GM19467 (cell line): ENCODE results near the gene SH2D6.
"Not testable (repeated sequence)": the region's sequence is repeated elsewhere in the genome, so short reads cannot be mapped to it uniquely, and the experiment has no call there.

ENCODE experiments used
- ATAC-seq: cut with Tn5 transposase; IDR thresholded peaks from one replicate; pipeline ENCODE4 v1.9.1; 2021; ENCODE audit warnings: mild to moderate bottlenecking, moderate library complexity; ENCODE audit not compliant: unreplicated experiment

SH2D6 gene

DNA sequence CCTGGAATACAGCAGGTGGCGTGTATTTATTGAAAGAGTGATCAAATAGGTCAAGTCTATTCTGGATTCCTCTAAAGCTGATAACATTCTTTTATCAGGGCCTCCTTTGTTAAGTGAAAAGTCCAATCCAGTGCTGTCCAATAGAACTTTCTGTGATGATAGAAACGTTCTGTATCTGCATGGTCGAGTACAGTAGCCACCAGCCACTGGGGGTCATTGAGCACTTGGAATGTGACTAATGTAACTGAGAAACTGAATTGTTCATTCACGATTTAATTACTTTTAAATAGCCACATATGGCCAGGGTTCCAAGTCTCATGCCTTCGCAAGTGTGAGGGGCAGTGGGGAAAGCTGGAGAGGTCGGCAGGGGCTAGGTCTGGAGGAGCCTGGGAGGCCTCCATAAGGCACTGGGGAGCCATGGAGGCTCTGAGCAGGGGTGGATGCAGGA, 20.5 kb downstream of the SH2D6 start:
- no peak for ATAC-seq

GRCh38 chr2:85439569-85439968, 21.1 kb downstream of the SH2D6 start:
- ATAC-seq = not testable (repeated sequence)

DNA sequence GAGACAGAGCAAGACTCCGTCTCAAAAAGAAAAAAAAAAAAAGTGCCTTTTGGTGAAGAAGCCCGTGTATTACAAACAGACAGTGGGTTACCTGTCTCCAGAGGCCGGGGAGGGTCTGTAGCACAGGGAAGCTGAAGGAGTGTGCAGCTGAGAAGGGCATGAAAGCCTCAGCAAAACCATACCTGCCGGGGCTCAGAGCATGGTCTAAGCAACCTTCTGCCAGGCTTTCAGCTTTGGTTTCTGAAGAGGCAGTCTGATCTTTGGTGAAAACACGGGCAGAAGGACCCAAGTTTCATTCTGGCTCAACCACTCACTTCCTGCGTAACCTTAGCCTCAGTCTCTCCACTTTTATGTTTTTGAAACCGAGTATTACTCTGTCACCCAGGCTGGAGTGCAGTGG, 21.5 kb downstream of the SH2D6 start:
- no peak for ATAC-seq

GRCh38 chr2:85440729-85441128, 22.2 kb downstream of the SH2D6 start:
- ATAC-seq = no peak

DNA sequence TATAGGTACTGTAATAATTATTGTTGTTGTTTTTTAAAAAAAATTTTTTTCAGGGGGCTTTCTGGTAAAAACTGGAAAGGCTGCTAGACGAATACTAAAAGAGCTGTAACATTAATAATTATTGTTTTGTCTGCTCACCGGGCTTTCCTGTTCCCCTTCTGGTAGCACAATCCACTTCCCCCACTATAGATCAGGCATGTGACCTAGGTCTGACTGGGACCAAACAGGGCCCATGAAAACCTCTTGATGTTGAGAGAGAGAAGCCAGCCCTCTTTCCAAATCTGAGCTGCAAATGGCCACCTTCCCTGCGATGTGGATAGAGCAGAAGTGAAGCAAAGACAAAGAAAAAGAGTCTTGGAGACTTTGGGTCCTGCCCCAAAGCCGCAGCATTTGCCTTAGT, 23.4 kb downstream of the SH2D6 start:
- ATAC-seq = no peak

GRCh38 chr2:85444629-85445172, 26.2 kb downstream of the SH2D6 start:
- ATAC-seq = no peak

GRCh38 chr2:85445316-85446295, 27.1 kb downstream of the SH2D6 start:
- ATAC-seq = no peak

DNA sequence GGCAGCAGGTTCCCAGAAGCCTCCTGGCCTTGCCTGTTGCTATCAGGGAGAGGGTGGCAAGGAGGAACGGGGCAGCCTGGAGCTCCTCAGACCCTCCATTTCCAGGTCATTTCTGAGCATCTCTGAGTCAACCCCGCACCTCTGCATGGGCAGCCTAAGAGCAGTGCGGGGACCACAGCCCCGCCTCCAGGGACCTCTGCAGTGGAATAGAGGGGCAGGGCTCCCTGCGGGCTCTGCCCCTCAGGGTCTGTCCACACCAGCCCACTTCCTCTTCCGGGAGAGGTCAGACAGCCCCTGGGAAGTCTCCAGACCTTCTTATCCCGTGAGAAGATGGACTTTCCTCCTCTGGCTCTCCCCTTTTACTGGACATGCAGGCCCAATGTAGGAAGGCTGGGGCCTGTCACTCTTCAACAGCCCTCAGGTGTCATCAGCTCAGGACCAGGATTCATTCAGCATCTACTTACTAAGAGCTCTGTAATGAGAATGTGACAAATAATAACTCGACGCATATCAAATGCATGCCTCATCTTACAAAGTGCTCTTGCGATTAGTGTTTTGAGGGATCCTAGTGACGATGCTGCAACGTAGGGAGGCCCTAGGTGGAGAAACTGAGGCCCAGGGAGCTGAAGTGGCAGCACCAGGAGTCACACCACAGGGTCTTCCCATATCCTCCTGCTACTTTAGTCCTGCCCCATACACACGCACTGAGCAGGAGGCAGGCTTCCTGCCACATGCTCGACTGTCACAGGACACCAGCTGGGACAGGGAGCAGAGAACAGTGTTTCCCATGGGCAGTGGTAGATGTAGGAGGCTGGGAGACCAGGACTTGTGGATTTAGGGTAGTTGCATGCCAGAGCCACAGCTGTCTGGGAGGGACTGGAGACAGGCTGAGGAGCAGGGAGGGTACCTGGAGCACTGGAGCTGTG, 28.0 kb downstream of the SH2D6 start:
- no peak for ATAC-seq

DNA sequence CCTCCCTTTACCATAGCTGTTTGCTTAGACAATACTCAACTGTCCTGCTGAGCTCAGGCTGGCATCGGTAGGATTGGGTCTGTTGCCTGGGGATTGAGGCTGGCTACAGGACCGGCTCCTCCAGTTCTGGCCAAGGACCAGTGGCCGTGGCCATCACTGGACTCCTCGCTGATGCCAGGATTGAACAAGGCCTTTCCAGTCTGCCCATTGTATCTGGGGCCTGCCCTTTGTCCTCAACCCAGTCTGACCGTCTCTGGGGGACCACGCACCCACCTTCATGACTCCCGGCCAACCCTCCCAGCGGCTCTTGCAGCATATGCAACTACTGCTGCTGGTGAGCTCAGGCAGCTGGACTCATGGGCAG, 28.7 kb downstream of the SH2D6 start:
- no peak for ATAC-seq

DNA sequence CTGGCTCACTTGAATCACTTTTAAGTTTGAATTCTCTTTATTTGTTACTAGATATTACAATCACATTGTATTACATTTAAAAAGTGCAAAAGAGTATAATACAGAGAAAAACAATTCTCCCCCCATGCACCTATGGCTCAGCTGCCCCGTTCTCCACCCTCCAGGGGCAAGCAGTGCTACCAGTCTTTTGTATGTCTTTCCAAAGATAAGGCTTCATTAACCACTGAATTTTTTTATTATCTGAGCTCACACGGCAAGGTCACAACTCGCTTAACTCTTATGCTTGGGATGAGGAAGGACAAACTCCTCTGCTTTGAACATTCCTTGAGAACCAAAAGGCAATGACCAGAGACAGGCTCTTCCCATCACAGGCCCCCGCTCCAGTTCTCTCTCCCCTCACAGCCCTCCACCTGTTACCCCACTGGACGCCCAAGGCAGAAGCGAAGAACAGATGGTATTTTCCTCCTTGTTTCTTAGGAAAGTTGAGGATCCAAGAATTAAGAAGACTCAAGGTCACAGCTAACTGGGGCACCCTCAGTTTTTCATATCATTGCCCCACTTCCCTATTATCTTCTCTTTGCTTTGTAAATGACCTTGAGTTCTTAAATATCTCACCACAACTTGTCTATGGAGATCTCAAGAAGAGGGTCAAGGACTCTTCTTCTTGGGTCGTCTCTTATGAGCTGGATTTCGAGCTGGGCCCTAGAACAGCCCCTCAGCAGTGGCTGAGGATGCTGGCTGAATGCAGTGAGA, 30.1 kb downstream of the SH2D6 start:
- ATAC-seq = no peak

GRCh38 chr2:85449214-85449588, 30.7 kb downstream of the SH2D6 start:
- no peak for ATAC-seq

DNA sequence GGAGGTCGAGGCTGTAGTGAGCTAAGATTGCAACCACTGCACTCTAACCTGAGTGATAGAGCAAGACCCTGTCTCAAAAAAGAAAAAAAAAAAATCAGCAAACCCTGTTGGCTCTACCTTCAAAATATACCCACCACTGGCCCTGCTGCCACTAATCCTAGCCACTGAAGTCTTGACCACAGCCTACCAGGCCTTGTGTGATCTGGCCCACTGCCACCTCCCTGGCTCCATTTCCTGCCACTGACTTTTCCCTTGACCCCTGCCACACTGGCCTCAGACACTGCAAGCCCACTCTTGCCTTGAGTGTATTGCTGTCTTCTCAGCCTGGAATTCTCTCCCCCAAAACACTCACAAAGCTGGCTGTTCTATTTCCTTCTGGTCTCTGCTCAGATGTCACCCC, 33.7 kb downstream of the SH2D6 start:
- ATAC-seq = no peak

DNA sequence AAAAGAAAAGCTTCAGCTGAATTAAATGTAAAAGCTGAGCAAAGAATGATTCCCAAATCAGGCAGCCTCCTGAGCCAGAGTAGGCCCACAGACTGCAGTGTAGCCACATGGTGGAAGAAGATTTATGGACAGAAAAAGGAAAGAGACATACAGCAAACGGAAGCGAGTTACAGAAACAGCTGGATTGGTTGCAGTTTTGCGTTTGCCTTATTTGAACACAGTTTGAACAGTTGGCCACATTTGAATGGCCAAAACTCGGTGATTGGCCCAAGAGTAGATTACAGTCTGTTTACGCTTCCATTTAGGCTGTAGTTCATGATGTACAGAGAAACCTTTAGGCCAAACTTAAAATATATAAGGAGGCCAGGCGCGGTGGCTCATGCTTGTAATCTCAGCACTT, 35.1 kb downstream of the SH2D6 start:
- ATAC-seq = no peak

DNA sequence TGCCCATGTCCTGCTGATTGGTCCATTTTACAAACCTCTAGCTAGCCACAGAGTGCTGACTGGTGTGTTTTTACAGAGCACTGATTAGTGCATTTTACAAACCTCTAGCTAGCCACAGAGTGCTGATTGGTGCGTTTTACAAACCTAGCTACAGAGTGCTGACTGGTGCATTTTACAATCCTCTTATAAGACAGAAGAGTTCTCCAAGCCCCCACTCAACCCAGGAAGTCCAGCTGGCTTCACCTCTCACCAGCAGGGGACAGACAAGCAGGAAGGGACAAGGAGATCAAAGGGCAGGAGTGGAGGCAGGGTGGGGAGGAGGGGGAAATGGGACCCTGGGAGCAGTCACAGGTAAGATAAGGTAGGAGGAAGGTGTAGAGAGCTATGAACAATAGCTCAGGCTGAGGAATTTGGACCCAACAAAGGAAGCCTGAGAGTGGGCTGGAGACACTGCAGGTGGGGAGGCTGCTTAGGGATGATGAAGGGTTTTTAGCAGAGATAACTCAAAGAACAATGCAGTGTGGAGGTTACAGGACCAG, 37.1 kb downstream of the SH2D6 start:
- ATAC-seq = no peak

- ATAC-seq = no peak
These were observed 38.5 kb downstream of the SH2D6 start for GRCh38 chr2:85457043-85457442.

DNA sequence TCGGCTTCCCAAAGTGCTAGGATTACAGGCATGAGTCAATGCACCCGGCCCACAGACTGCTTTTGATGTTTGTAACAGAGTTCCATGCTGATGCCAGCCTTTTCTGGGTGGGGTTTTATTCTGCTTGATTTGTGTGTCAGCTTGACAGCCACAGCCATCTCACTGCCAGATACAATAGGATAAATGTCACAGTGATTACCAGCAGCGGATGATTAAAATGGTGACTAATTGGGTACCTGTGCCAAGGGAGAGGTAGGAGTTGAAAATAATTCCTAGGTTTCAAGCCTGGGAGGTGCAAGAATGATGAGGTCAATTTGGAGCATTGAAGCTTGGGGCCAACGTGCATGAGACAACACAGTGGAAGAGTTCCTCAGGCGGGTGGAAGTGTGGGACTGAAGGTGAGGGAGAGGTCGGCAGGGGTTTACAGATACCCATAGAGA, 39.4 kb downstream of the SH2D6 start:
- no peak for ATAC-seq

GRCh38 chr2:85458601-85459563, 40.4 kb downstream of the SH2D6 start:
- ATAC-seq = no peak

GRCh38 chr2:85459771-85460170, 41.3 kb downstream of the SH2D6 start:
- no peak for ATAC-seq

DNA sequence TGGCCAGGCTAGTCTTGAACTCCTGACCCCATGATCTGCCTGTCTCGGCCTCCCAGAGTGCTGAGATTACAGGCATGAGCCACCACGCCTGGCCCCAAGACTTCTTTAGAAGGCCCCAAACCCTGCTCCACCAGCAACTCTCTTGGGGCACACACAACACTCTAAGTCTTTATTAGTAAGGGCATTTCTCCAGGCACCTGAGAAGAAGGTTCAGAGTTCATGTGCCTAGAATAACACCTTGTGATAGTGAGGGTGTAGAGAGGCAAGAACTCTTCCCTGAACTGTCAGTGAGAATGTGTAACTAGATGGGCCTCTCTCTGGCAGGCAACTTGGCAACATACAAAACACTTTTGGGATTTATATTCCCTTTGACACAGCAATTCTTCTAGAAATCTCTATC, 43.8 kb downstream of the SH2D6 start:
- no peak for ATAC-seq
